GM18526 (cell line): ENCODE measurements around the gene NOP14.

Experiments used
- POLR2A ChIP-seq: IDR thresholded peaks from 3 replicates; pipeline ENCODE4 v1.6.1; 2011; ENCODE audit not compliant: insufficient read length; ENCODE audit errors: extremely low read depth

Gene NOP14

GRCh38 chr4:2946812-2947600 lies 16.2 kb downstream of the NOP14 start:
- no peak for TF ChIP-seq POLR2A

- TF ChIP-seq POLR2A, result no peak
Observed at GRCh38 chr4:2944586-2945526, 18.4 kb downstream of the NOP14 start.

- no peak for TF ChIP-seq POLR2A
Observed at GRCh38 chr4:2944091-2944482, 19.1 kb downstream of the NOP14 start.

GRCh38 chr4:2943364-2944090 lies 19.7 kb downstream of the NOP14 start:
- no peak for TF ChIP-seq POLR2A

- peak; percentile 29 for TF ChIP-seq POLR2A
Observed at GRCh38 chr4:2942532-2943363, 20.5 kb downstream of the NOP14 start.

- TF ChIP-seq POLR2A, result no peak
Observed at GRCh38 chr4:2942037-2942531, 21.1 kb downstream of the NOP14 start.

- no peak for TF ChIP-seq POLR2A
Observed at GRCh38 chr4:2941138-2942036, 21.8 kb downstream of the NOP14 start.

GRCh38 chr4:2940267-2941137 lies 22.7 kb downstream of the NOP14 start:
- no peak for TF ChIP-seq POLR2A

GRCh38 chr4:2939383-2940243 lies 23.6 kb downstream of the NOP14 start:
- no peak for TF ChIP-seq POLR2A

GRCh38 chr4:2938906-2939305 lies 24.3 kb downstream of the NOP14 start:
- no peak for TF ChIP-seq POLR2A

- TF ChIP-seq POLR2A, result peak; percentile 0
Observed at GRCh38 chr4:2937986-2938385, 25.2 kb downstream of the NOP14 start.
